ENCODE measurements around the gene FXYD6.

The FXYD6 gene

GRCh38 chr11:117872975-117873827 is 3.3 kb downstream of the FXYD6 start:
- no peak overlapping the region for H3K4me3 ChIP-seq (ENCODE audit: low read depth, low read length)
- no peak for TF ChIP-seq CTCF (IDR thresholded peaks at IDR 0.05; ENCODE audit: low read depth, low read length)

DNA sequence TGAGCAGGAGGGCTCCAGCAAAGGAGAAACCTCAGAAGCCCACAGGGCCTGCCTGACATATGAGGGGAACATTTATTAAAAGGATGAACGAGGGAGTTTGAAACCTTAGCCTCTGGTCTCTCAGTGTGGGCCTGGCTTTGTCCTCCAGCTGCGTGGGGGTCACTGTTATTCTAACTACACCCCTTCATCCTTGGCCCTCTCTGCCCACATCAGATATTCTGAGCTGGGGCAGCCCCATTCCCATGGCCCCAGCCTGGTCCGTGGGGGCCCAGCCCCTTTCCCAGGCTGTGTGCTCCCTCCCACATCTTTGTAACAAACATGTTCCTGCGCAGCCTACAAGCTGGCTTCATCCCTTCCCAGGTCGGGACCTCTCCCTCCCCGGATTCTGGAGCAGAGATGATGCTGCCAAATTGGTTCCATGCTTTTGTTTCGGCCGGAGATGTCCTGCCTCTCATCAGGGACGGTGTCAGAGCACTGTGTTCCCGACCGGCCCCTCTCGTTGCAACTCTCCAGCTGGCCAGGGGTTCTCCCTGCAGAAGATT is 4.0 kb downstream of the FXYD6 start:
- TF ChIP-seq CTCF (IDR thresholded peaks at IDR 0.05; ENCODE audit: low read depth, low read length): no peak
- H3K4me3 ChIP-seq (ENCODE audit: low read depth, low read length): no peak overlapping the region

- TF ChIP-seq CTCF (IDR thresholded peaks at IDR 0.05; ENCODE audit: low read depth, low read length): no peak
Observed at GRCh38 chr11:117871784-117872183, 4.7 kb downstream of the FXYD6 start.

GRCh38 chr11:117871160-117871559 is 5.3 kb downstream of the FXYD6 start:
- no peak overlapping the region for H3K4me3 ChIP-seq (ENCODE audit: low read depth, low read length)
- no peak for TF ChIP-seq CTCF (IDR thresholded peaks at IDR 0.05; ENCODE audit: low read depth, low read length)

More at GRCh38 chr11:117871784-117872183, 4.7 kb downstream of the FXYD6 start:
- H3K4me3 ChIP-seq (ENCODE audit: low read depth, low read length): no peak overlapping the region

DNA sequence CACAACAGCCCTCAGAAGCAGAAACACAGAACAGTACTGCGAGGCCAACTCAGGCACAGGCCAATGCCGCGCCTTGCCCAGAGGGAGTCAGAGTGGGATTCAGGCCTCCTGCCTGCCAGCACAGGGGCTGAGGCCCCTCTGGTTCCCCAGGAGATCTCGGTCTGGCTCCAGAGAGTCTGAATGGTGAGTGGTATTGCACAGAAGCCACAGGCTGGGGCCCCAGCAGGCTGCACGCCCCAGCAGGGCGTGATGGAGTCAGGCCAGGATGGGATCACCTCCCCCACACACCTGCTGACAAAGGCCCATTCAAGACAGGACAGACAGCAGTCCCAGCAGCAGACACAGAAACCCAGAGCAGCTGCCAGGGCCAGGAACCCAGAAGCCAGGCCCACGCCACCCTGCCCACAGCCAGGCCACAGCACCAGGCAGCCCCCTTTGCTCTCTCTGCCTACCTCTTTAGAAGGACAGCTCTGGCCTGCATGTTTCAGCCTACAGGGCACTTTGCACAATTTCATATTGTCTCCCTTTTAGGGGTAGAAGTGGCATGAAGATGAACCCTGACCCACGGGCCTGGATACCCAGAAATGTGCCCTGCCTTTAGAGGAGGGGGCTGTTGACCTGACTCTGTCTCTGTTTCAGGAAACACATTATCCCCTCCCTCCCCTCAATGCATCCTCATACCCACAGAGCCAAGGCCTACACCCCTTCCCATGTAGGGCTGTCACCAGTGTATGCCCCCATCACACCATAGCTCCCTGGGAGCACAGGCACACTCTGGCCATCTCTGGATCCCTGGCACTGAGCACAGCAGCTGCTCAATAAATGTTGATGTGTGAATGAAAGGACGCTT is 6.1 kb downstream of the FXYD6 start:
- no peak overlapping the region for H3K4me3 ChIP-seq (ENCODE audit: low read depth, low read length)
- TF ChIP-seq CTCF (IDR thresholded peaks at IDR 0.05; ENCODE audit: low read depth, low read length): no peak

DNA sequence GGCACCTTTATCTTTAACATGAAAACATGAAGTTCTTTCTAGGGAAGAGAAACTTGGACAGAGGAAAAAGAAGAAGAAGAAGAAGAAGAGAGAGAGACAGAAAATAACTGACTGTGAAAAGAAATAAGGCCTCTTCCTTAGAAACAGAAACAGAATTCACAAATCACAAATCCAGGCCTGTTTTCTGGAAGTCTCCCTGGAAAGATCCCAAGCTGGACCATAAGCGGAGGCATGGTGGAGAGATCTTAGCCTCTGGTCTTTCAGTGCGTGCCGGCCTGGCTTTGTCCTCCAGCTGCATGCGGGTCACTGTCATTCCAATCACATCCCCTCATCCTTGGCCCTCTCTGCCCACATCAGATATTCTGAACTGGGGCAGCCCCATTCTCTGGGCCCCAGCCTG is 6.9 kb downstream of the FXYD6 start:
- TF ChIP-seq CTCF (IDR thresholded peaks at IDR 0.05; ENCODE audit: low read depth, low read length): no peak
- no peak overlapping the region for H3K4me3 ChIP-seq (ENCODE audit: low read depth, low read length)
